H1 (cell line): ENCODE results near the gene CCSAP. TPM values are rescaled to one million over a fixed set of nuclear protein-coding genes. Genes with fewer than 3 reads are reported as not detected.

Experiments used
- CTCF ChIA-PET: fragments of 300-600 bp; sonication (Branson Sonifier 250); formaldehyde crosslinking; loops from one replicate; lab custom pipeline; 2021; ENCODE audit not compliant: partially characterized antibody; lab: Charles Lee
- POLR2A ChIA-PET: fragments of 300-600 bp; sonication (Branson Sonifier 250); formaldehyde crosslinking; loops from one replicate; lab custom pipeline; 2021; ENCODE audit warnings: inconsistent platforms; ENCODE audit not compliant: partially characterized antibody; lab: Charles Lee
- DNase-seq, 2 experiments: peaks; one replicate each; pipeline versions ENCODE4 v3.0.0 to v3.0.0-alpha.2; 2010 to 2022; ENCODE audit warnings: low spot score in 2 of 2, low read depth in 1 of 2, mixed read lengths in 1 of 2
- FAIRE-seq: peaks from 2 replicates; lab custom pipeline; 2011; peaks lifted over from hg19 to GRCh38; lab: Jason Lieb, UNC
- H2AFZ ChIP-seq: 2 replicates; pipeline ENCODE4 v1.8.1; 2012; ENCODE audit warnings: low read length, inconsistent platforms
- H2AK5ac ChIP-seq: 2 replicates; pipeline ENCODE4 v1.6.1; 2013; ENCODE audit warnings: low read depth, low read length
- H2BK120ac ChIP-seq: replicated peaks from 2 replicates; pipeline ENCODE3; 2013; ENCODE audit warnings: low read depth, low read length, inconsistent platforms
- H2BK12ac ChIP-seq: 2 replicates; pipeline ENCODE4 v1.6.1; 2013; ENCODE audit warnings: low read depth, low read length
- H2BK15ac ChIP-seq: 2 replicates; pipeline ENCODE4 v1.6.1; 2013; ENCODE audit warnings: low read length
- H2BK20ac ChIP-seq: 2 replicates; pipeline ENCODE4 v1.6.1; 2013; ENCODE audit warnings: low read length
- H2BK5ac ChIP-seq: 2 replicates; pipeline ENCODE4 v1.6.1; 2013; ENCODE audit warnings: low read depth, low read length
- H3K14ac ChIP-seq: 2 replicates; pipeline ENCODE4 v1.6.1; 2013; ENCODE audit warnings: inconsistent platforms; ENCODE audit not compliant: insufficient read length
- H3K18ac ChIP-seq: 2 replicates; pipeline ENCODE4 v1.6.1; 2013; ENCODE audit warnings: low read length; ENCODE audit errors: extremely low read depth
- H3K23ac ChIP-seq: 2 replicates; pipeline ENCODE4 v1.6.1; 2013; ENCODE audit warnings: inconsistent platforms; ENCODE audit not compliant: insufficient read length
- H3K23me2 ChIP-seq: 2 replicates; pipeline ENCODE4 v1.6.1; 2013; ENCODE audit warnings: low read depth, low read length
- H3K27ac ChIP-seq: 2 replicates; pipeline ENCODE4 v1.6.1; 2011; ENCODE audit warnings: low read depth, low read length, inconsistent platforms
- H3K27me3 ChIP-seq, 4 experiments: replicated peaks in 1 of 4; 1 replicate in 1 of 4; 2 replicates in 3 of 4; pipeline versions ENCODE4 v1.6.1 to v1.8.1; 2011 to 2013; ENCODE audit warnings: low read length in 3 of 4, mild to moderate bottlenecking in 3 of 4, inconsistent platforms in 2 of 4, mixed read lengths in 2 of 4, moderate library complexity in 1 of 4; ENCODE audit not compliant: control insufficient read depth in 3 of 4, insufficient read depth in 3 of 4; ENCODE audit errors: extremely low read depth in 1 of 4
- H3K36me3 ChIP-seq, 4 experiments: 2 replicates each; pipeline versions ENCODE4 v1.6.1 to v1.8.1; 2011 to 2013; ENCODE audit warnings: mild to moderate bottlenecking in 4 of 4, low read length in 3 of 4, moderate library complexity in 2 of 4, control low read depth in 1 of 4, inconsistent platforms in 1 of 4; ENCODE audit not compliant: insufficient read depth in 4 of 4, control insufficient read depth in 2 of 4
- H3K4ac ChIP-seq: replicated peaks from 2 replicates; pipeline ENCODE3; 2013; ENCODE audit warnings: low read length, low read depth, mixed read lengths, inconsistent platforms; ENCODE audit not compliant: insufficient read length
- H3K4me1 ChIP-seq, 4 experiments: replicated peaks in 1 of 4; 1 replicate in 1 of 4; 2 replicates in 3 of 4; pipeline versions ENCODE4 v1.6.1 to v1.8.1; 2011 to 2013; ENCODE audit warnings: low read length in 3 of 4, inconsistent platforms in 2 of 4, mixed read lengths in 1 of 4; ENCODE audit not compliant: insufficient read depth in 4 of 4, control insufficient read depth in 3 of 4
- H3K4me2 ChIP-seq, 2 experiments: 2 replicates each; pipeline versions ENCODE4 v1.6.1 to v1.8.1; 2011 to 2013; ENCODE audit warnings: low read depth in 2 of 2, low read length in 2 of 2, control low read depth in 1 of 2, inconsistent platforms in 1 of 2, mild to moderate bottlenecking in 1 of 2; ENCODE audit not compliant: insufficient read depth in 1 of 2
- H3K4me3 ChIP-seq, 4 experiments: fragments of 200-600, 300-600 bp in 1 of 4; sonication (generic), shearing (Covaris generic), sonication (Bioruptor Twin) in 1 of 4; 2 replicates each; pipeline versions ENCODE4 v1.5.1 to v1.8.1; 2011 to 2016; ENCODE audit warnings: low read length in 4 of 4, low read depth in 3 of 4, control low read depth in 2 of 4, inconsistent platforms in 2 of 4, mild to moderate bottlenecking in 2 of 4, mixed read lengths in 1 of 4, moderate library complexity in 1 of 4; ENCODE audit not compliant: insufficient read depth in 2 of 4; ENCODE audit errors: extremely low read depth in 1 of 4
- H3K56ac ChIP-seq: replicated peaks from 2 replicates; pipeline ENCODE3; 2013; ENCODE audit warnings: low read depth, mild to moderate bottlenecking, mixed read lengths, low read length, inconsistent platforms; ENCODE audit not compliant: insufficient read length
- H3K79me1 ChIP-seq: 2 replicates; pipeline ENCODE4 v1.6.1; 2013; ENCODE audit warnings: low read depth, low read length, control low read depth
- H3K79me2 ChIP-seq, 2 experiments: 2 replicates each; pipeline versions ENCODE4 v1.6.1 to v1.8.1; 2012 to 2013; ENCODE audit warnings: low read length in 2 of 2, mild to moderate bottlenecking in 2 of 2, inconsistent platforms in 1 of 2; ENCODE audit not compliant: insufficient read depth in 2 of 2, control insufficient read depth in 1 of 2
- H3K9ac ChIP-seq, 4 experiments: replicated peaks in 1 of 4; 1 replicate in 1 of 4; 2 replicates in 3 of 4; pipeline versions ENCODE4 v1.6.1 to v1.8.1; 2011 to 2013; ENCODE audit warnings: low read depth in 3 of 4, low read length in 3 of 4, control low read depth in 2 of 4, mild to moderate bottlenecking in 2 of 4, moderate library complexity in 2 of 4, inconsistent platforms in 1 of 4; ENCODE audit errors: extremely low read depth in 1 of 4
- H3K9me3 ChIP-seq, 2 experiments: 2 replicates each; pipeline versions ENCODE4 v1.6.1 to v1.8.1; 2012 to 2013; ENCODE audit warnings: mild to moderate bottlenecking in 2 of 2, moderate library complexity in 2 of 2, control low read depth in 1 of 2, inconsistent platforms in 1 of 2, low read depth in 1 of 2, low read length in 1 of 2, mixed read lengths in 1 of 2; ENCODE audit not compliant: insufficient read depth in 2 of 2
- H4K20me1 ChIP-seq, 2 experiments: replicated peaks in 1 of 2; 2 replicates each; pipeline versions ENCODE3 to v1.8.1; 2011 to 2013; ENCODE audit warnings: inconsistent platforms in 2 of 2, low read length in 2 of 2, mild to moderate bottlenecking in 1 of 2; ENCODE audit not compliant: insufficient read depth in 2 of 2, control insufficient read depth in 1 of 2
- H4K5ac ChIP-seq: 2 replicates; pipeline ENCODE4 v1.6.1; 2013; ENCODE audit warnings: low read length, low read depth, mixed read lengths, inconsistent platforms; ENCODE audit not compliant: insufficient read length
- H4K8ac ChIP-seq: 2 replicates; pipeline ENCODE4 v1.8.0; 2013; ENCODE audit warnings: mild to moderate bottlenecking, moderate library complexity, low read length, inconsistent platforms; ENCODE audit not compliant: insufficient read depth; ENCODE audit errors: extremely low read depth
- H4K91ac ChIP-seq: replicated peaks from 2 replicates; pipeline ENCODE3; 2013; ENCODE audit warnings: low read length, mixed read lengths, inconsistent platforms; ENCODE audit not compliant: insufficient read length
- ASH2L ChIP-seq: fragments of 200-600, 300-600 bp; sonication (generic); IDR thresholded peaks from one replicate; pipeline ENCODE4 v1.7.1; 2017; ENCODE audit warnings: low read length
- BRCA1 ChIP-seq: IDR thresholded peaks from 2 replicates; pipeline ENCODE4 v1.6.1; 2012; ENCODE audit warnings: low read depth, low read length, improper control_type of control experiment
- CBX5 ChIP-seq: fragments of 300-800, 300-1000 bp; sonication (generic); IDR thresholded peaks from 2 replicates; pipeline ENCODE4 v1.7.1; 2016; ENCODE audit warnings: antibody characterized with exemption, low read length, low read depth
- CEBPB ChIP-seq: IDR thresholded peaks from 2 replicates; pipeline ENCODE4 v1.6.1; 2012; ENCODE audit warnings: low read depth, low read length
- CREB1 ChIP-seq: IDR thresholded peaks from 2 replicates; pipeline ENCODE4 v1.6.1; 2012; ENCODE audit warnings: inconsistent platforms
- E2F6 ChIP-seq: IDR thresholded peaks from 2 replicates; pipeline ENCODE4 v1.6.1; 2012; ENCODE audit warnings: inconsistent platforms
- JUND ChIP-seq: IDR thresholded peaks from 2 replicates; pipeline ENCODE4 v1.6.1; 2011; ENCODE audit warnings: mild to moderate bottlenecking, improper control_type of control experiment, low read length
- KDM1A ChIP-seq: fragments of 200-600, 300-600 bp; sonication (generic); IDR thresholded peaks from 2 replicates; pipeline ENCODE4 v1.7.1; 2016; ENCODE audit warnings: mild to moderate bottlenecking, low read length, borderline replicate concordance
- MAX ChIP-seq: IDR thresholded peaks from 2 replicates; pipeline ENCODE4 v1.6.1; 2012; ENCODE audit warnings: inconsistent platforms
- RAD21 ChIP-seq, 2 experiments: IDR thresholded peaks in 1 of 2; conservative IDR thresholded peaks in 1 of 2; 2 replicates each; pipeline ENCODE4 v1.6.1; 2011; ENCODE audit warnings: low read depth in 2 of 2, low read length in 2 of 2, improper control_type of control experiment in 1 of 2, inconsistent platforms in 1 of 2, mild to moderate bottlenecking in 1 of 2, moderate library complexity in 1 of 2
- SAP30 ChIP-seq: fragments of 300-600 bp; sonication (generic); IDR thresholded peaks from 2 replicates; pipeline ENCODE4 v1.7.1; 2012; ENCODE audit warnings: low read length, moderate library complexity, mild to moderate bottlenecking, inconsistent platforms; ENCODE audit not compliant: insufficient read depth, insufficient replicate concordance
- TAF1 ChIP-seq: IDR thresholded peaks from 2 replicates; pipeline ENCODE4 v1.6.1; 2011; ENCODE audit warnings: mild to moderate bottlenecking, low read depth, low read length
- TBP ChIP-seq: IDR thresholded peaks from 2 replicates; pipeline ENCODE4 v1.6.1; 2011; ENCODE audit warnings: low read depth, low read length, improper control_type of control experiment
- TCF12 ChIP-seq: IDR thresholded peaks from 2 replicates; pipeline ENCODE4 v1.6.1; 2011; ENCODE audit warnings: low read depth, mild to moderate bottlenecking, low read length
- WGBS, 2 experiments: shearing (Covaris generic) in 1 of 2; methylation state at CpG; one replicate each; pipeline versions ENCODE4 v1.1.6 to v1.1.7; 2013 to 2015; ENCODE audit warnings: low lambda C conversion rate in 2 of 2, mixed read lengths in 2 of 2, inconsistent platforms in 1 of 2, low coverage in 1 of 2, missing lambda C conversion rate in 1 of 2; ENCODE audit not compliant: insufficient replicate concordance in 2 of 2, insufficient coverage in 1 of 2, insufficient read length in 1 of 2; ENCODE audit errors: extremely low coverage in 1 of 2, missing lambda C conversion rate in 1 of 2; 5-methylcytosine and 5-hydroxymethylcytosine counted together
- polyA plus RNA-seq, 7 experiments: library from polyadenylated mRNA; depleted of rRNA in 3 of 7; stranded (reverse) in 5 of 7; unstranded in 2 of 7; fragments of >200 nt in 5 of 7; fragments of 200-250 nt in 2 of 7; gene quantifications; 1 replicate in 5 of 7; 2 replicates in 1 of 7; 4 replicates in 1 of 7; pipeline versions ENCODE4 v1.2.1 to v1.2.3, GENCODE V29; 2011 to 2013; ENCODE audit warnings: missing spikeins in 2 of 7, mixed read lengths in 2 of 7
- total RNA-seq: library from RNA; stranded (reverse); fragmentation: NEBNext Ultra II Directional; extraction: Animal tissue kit (Norgen Biotek cat#: 25700); gene quantifications from 2 replicates; pipeline ENCODE4 v1.2.1, GENCODE V29; 2021

Gene CCSAP
- total and polyA plus RNA-seq, 2 of the 8 experiments (the other 6 are each of a cell fraction or from before 2014, with no cell fraction given), result 3.5 to 17.2 TPM

- Histone ChIP-seq H3K4ac (no peak overlapping the region), H2AK5ac (no peak overlapping the region), H3K9ac (no peak overlapping the region), H3K23me2 (no peaks in the 10 kb centered on the region), H3K4me1 (0 out of 7 replicates have a peak, but pooled peaks cover 0 to 3% (median 0%) of the 10 kb centered on the region in 4 experiments), H2BK5ac (no peak overlapping the region), H3K36me3 (peaks cover 3 to 35% (median 6%) of the 10 kb centered on the region in 4 experiments; a peak in 4 of 8 replicates), H3K27ac (no peak overlapping the region), H2AFZ (no peak overlapping the region), H3K9me3 (no peaks in the 10 kb centered on the region), H2BK120ac (no peak overlapping the region), H4K5ac (no peak overlapping the region), H3K56ac (no peak overlapping the region), H4K8ac (no peak overlapping the region), H3K18ac (no peak overlapping the region), H2BK12ac (no peak overlapping the region), H2BK20ac (no peak overlapping the region), H3K27me3 (no peaks in the 10 kb centered on the region), H4K20me1 (no peaks in the 10 kb centered on the region), H2BK15ac (no peak overlapping the region), H3K23ac (no peak overlapping the region), H3K4me3 (no peak overlapping the region), H3K79me2 (peaks cover 0 to 23% of the 10 kb centered on the region in 2 experiments; a peak in 1 of 4 replicates), H3K79me1 (peaks cover 4% of the 10 kb centered on the region; the same call in 1 of the 2 replicates), H4K91ac (no peak overlapping the region), H3K4me2 (no peak overlapping the region), H3K14ac (no peak overlapping the region)
- FAIRE-seq (no peak), DNase-seq (no peak)
- 91% methylated on average over 12 of the region's 12 CpGs; no CpG with 5 or more reads in 1 of the 2 experiments for WGBS, 2 experiments
- ChIA-PET POLR2A (interaction anchor here (1.4 kb wide), 1 partner anchor 9 kb away, joined by 3 read pairs; no protein-coding TSS in a partner anchor), CTCF (no interaction called here)
- no peak for TF ChIP-seq CBX5
- TF ChIP-seq RAD21 (IDR thresholded peaks at IDR 0.05 in 1 of 2, conservative IDR thresholded peaks at IDR 0.05 in 1 of 2; ENCODE audit: low read depth in 2 of 2, low read length in 2 of 2), result no peak
- TF ChIP-seq TAF1, result no peak
- TF ChIP-seq ASH2L, result no peak
- TF ChIP-seq SAP30, result no peak
- no peak for TF ChIP-seq TBP
- no peak for TF ChIP-seq BRCA1
- no peak for TF ChIP-seq MAX
- no peak for TF ChIP-seq TCF12
- TF ChIP-seq E2F6, result no peak
- no peak for TF ChIP-seq CEBPB
- TF ChIP-seq KDM1A, result no peak
- no peak for TF ChIP-seq JUND
- no peak for TF ChIP-seq CREB1
Measured at GRCh38 chr1:229326601-229327000, 16.2 kb downstream of the CCSAP start.
